Measurements from ENCODE around the gene FBXO47. TPM values are rescaled to one million over a fixed set of nuclear protein-coding genes. Genes with fewer than 3 reads are reported as not detected.

Gene FBXO47
- total and polyA plus RNA-seq, 2 donors from 2014 or later: not detected

DNA sequence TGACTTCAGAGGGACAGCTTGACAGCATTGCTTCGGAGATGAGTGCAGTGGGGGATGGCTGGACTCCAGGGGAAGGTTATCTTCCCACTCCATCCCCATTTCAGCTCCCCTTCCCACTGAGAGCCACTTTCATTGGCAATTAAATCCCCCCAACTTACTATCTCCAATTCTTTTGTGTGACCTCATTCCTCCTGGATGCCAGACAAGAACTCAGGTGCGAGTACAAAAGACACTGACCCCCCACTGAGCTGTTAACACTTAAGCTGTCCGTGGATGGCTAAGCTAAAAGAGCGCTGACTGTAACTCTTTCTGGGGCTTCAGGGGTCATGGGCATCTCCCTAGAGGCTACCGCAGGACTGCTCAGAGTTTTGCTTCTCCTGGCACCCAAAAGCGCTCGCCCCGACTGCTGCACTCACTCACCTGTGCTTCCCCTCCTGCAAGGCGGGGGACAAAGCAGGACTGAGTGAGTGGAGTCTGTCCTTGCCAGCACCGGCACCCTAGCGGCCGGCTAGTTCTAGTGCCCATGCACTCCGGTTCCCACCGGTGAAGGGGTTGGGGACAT lies 44.8 kb upstream of the FBXO47 start:
- H3K36me3 ChIP-seq (ENCODE audit: control insufficient read depth in 2 of 3, insufficient read depth in 3 of 3, low read length in 3 of 3): no peaks in the 10 kb centered on the region
- no peak for DNase-seq
- H3K4me3 ChIP-seq (ENCODE audit: low read length in 3 of 3): no peak overlapping the region
- H3K9me3 ChIP-seq (ENCODE audit: control insufficient read depth in 2 of 3, insufficient read depth in 1 of 3, low read length in 3 of 3): no peaks in the 10 kb centered on the region
- intact Hi-C loops (cut with DNase I): no loop called here
- no peak for FAIRE-seq
- H3K27me3 ChIP-seq (ENCODE audit: control insufficient read depth, insufficient read depth, low read length): no peaks in the 10 kb centered on the region
- TF ChIP-seq CTCF (IDR thresholded peaks at IDR 0.05; ENCODE audit: borderline replicate concordance, extremely low read depth, insufficient read depth): no peak
- no peak overlapping the region for H3K9ac ChIP-seq (ENCODE audit: low read length in 3 of 3)
- no peaks in the 10 kb centered on the region for H3K4me1 ChIP-seq (ENCODE audit: control insufficient read depth in 2 of 3, insufficient read depth in 2 of 3, low read depth in 1 of 3, low read length in 3 of 3)
- no peak overlapping the region for H3K27ac ChIP-seq (ENCODE audit: low read depth in 2 of 2, low read length in 2 of 2)

DNA sequence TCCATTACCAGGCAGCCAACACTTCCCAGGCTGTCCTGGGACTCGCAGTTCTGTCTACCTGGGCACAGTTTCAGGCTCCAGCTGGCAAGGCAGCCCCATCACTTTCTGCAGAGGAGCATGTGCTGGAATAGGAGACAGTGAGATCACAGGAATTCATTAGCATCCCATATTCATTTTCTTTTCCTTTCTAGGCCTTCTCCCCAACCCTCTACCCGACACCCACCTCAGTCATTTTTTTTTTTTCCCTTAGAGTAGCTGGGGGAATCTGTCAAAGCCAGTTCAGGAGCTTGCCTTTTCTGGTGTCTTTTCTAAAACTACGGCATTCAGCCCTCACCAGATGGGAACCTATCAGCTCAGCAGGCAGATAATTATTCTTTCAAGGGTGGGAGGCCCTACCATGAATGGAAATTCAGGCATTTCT lies 42.4 kb upstream of the FBXO47 start:
- Histone ChIP-seq H3K4me1 (ENCODE audit: control insufficient read depth in 2 of 3, insufficient read depth in 2 of 3, low read depth in 1 of 3, low read length in 3 of 3) (no peaks in the 10 kb centered on the region), H3K9ac (ENCODE audit: low read length in 3 of 3) (no peak overlapping the region), H3K27ac (ENCODE audit: low read depth in 2 of 2, low read length in 2 of 2) (no peak overlapping the region), H3K27me3 (ENCODE audit: control insufficient read depth, insufficient read depth, low read length) (no peaks in the 10 kb centered on the region), H3K36me3 (ENCODE audit: control insufficient read depth in 2 of 3, insufficient read depth in 3 of 3, low read length in 3 of 3) (no peaks in the 10 kb centered on the region), H3K9me3 (ENCODE audit: control insufficient read depth in 2 of 3, insufficient read depth in 1 of 3, low read length in 3 of 3) (no peaks in the 10 kb centered on the region), H3K4me3 (ENCODE audit: low read length in 3 of 3) (no peak overlapping the region)
- intact Hi-C loops (cut with DNase I): no loop called here
- TF ChIP-seq CTCF (IDR thresholded peaks at IDR 0.05; ENCODE audit: borderline replicate concordance, extremely low read depth, insufficient read depth): no peak
- no peak for FAIRE-seq
- no peak for DNase-seq

GRCh38 chr17:39008633-39009032 lies 41.4 kb upstream of the FBXO47 start:
- intact Hi-C loops (cut with DNase I): no loop called here
- Histone ChIP-seq H3K36me3 (ENCODE audit: control insufficient read depth in 2 of 3, insufficient read depth in 3 of 3, low read length in 3 of 3) (no peaks in the 10 kb centered on the region), H3K9me3 (ENCODE audit: control insufficient read depth in 2 of 3, insufficient read depth in 1 of 3, low read length in 3 of 3) (no peaks in the 10 kb centered on the region), H3K9ac (ENCODE audit: low read length in 3 of 3) (no peak overlapping the region), H3K4me1 (ENCODE audit: control insufficient read depth in 2 of 3, insufficient read depth in 2 of 3, low read depth in 1 of 3, low read length in 3 of 3) (no peaks in the 10 kb centered on the region), H3K27me3 (ENCODE audit: control insufficient read depth, insufficient read depth, low read length) (no peaks in the 10 kb centered on the region), H3K4me3 (ENCODE audit: low read length in 3 of 3) (no peak overlapping the region), H3K27ac (ENCODE audit: low read depth in 2 of 2, low read length in 2 of 2) (no peak overlapping the region)
- FAIRE-seq (no peak), DNase-seq (no peak)
- TF ChIP-seq CTCF (IDR thresholded peaks at IDR 0.05; ENCODE audit: borderline replicate concordance, extremely low read depth, insufficient read depth): no peak
